GM12891 (cell line): Measurements from ENCODE around the gene FAM131B.
A peak's percentile ranks its signal among the peaks of the same experiment; 100 is the strongest.
"Not testable (repeated sequence)": the region's sequence is repeated elsewhere in the genome, so short reads cannot be mapped to it uniquely, and the experiment has no call there.

Experiments
- DNase-seq: peaks from one replicate; pipeline ENCODE4 v3.0.0; 2011; ENCODE audit warnings: low spot score; ENCODE audit not compliant: insufficient read length
- FAIRE-seq: peaks from 2 replicates; lab custom pipeline; 2011; peaks lifted over from hg19 to GRCh38; lab: Jason Lieb, UNC
- PAX5 ChIP-seq: IDR thresholded peaks from 2 replicates; pipeline ENCODE4 v1.6.1; 2011; ENCODE audit warnings: low read length, moderate library complexity, mild to moderate bottlenecking; ENCODE audit not compliant: insufficient read depth, severe bottlenecking
- POLR2A ChIP-seq: IDR thresholded peaks from 2 replicates; pipeline ENCODE4 v1.6.1; 2011; ENCODE audit warnings: low read depth, low read length, control low read depth
- POLR2AphosphoS5 ChIP-seq: IDR thresholded peaks from 2 replicates; pipeline ENCODE4 v1.6.1; 2011; ENCODE audit warnings: low read depth, low read length, control low read depth
- POU2F2 ChIP-seq: IDR thresholded peaks from 2 replicates; pipeline ENCODE4 v1.6.1; 2011; ENCODE audit warnings: low read depth, mild to moderate bottlenecking, control low read depth, low read length, moderate library complexity
- SPI1 ChIP-seq: IDR thresholded peaks from 2 replicates; pipeline ENCODE4 v1.6.1; 2011; ENCODE audit warnings: low read depth, low read length, control low read depth
- TAF1 ChIP-seq: IDR thresholded peaks from 2 replicates; pipeline ENCODE4 v1.6.1; 2011; ENCODE audit warnings: low read depth, low read length, control low read depth

The FAM131B gene

GRCh38 chr7:143393267-143394041, 30.9 kb upstream of the FAM131B start:
- no peak for FAIRE-seq
- DNase-seq = no peak
- TF ChIP-seq TAF1 = no peak
- no peak for TF ChIP-seq POLR2A
- TF ChIP-seq PAX5 = no peak
- TF ChIP-seq POU2F2 = no peak
- TF ChIP-seq SPI1 = no peak
- no peak for TF ChIP-seq POLR2AphosphoS5

GRCh38 chr7:143392875-143393266, 30.4 kb upstream of the FAM131B start:
- FAIRE-seq = no peak
- no peak for DNase-seq
- TF ChIP-seq PAX5 = no peak
- TF ChIP-seq POLR2AphosphoS5 = no peak
- TF ChIP-seq POU2F2 = no peak
- no peak for TF ChIP-seq SPI1
- no peak for TF ChIP-seq TAF1
- TF ChIP-seq POLR2A = no peak

- FAIRE-seq, DNase-seq: not testable (repeated sequence)
These were observed 29.9 kb upstream of the FAM131B start for GRCh38 chr7:143392427-143392826.

GRCh38 chr7:143391462-143392404, 29.2 kb upstream of the FAM131B start:
- FAIRE-seq (no peak), DNase-seq (no peak)
- TF ChIP-seq SPI1 (no peak), TAF1 (no peak), POLR2AphosphoS5 (peak; percentile 28; the same call in 1 of the 2 replicates), POLR2A (no peak)

GRCh38 chr7:143390773-143391317, 28.3 kb upstream of the FAM131B start:
- DNase-seq (no peak), FAIRE-seq (no peak)
- no peak for TF ChIP-seq SPI1
- no peak for TF ChIP-seq POU2F2
- TF ChIP-seq PAX5 = no peak
- no peak for TF ChIP-seq TAF1
- no peak for TF ChIP-seq POLR2A
- no peak for TF ChIP-seq POLR2AphosphoS5

- FAIRE-seq (no peak), DNase-seq (no peak)
- no peak for TF ChIP-seq SPI1
- TF ChIP-seq TAF1 = no peak
- no peak for TF ChIP-seq POLR2A
- no peak for TF ChIP-seq POLR2AphosphoS5
- TF ChIP-seq POU2F2 = no peak
- no peak for TF ChIP-seq PAX5
These were observed 27.7 kb upstream of the FAM131B start for GRCh38 chr7:143390104-143390772.

- TF ChIP-seq TAF1 (no peak), POU2F2 (no peak), PAX5 (no peak)
- FAIRE-seq (no peak), DNase-seq (no peak)
These were observed 27.0 kb upstream of the FAM131B start for GRCh38 chr7:143389316-143390103.

GRCh38 chr7:143388491-143389101, 26.1 kb upstream of the FAM131B start:
- DNase-seq (no peak), FAIRE-seq (no peak)
- TF ChIP-seq POU2F2 = no peak
- no peak for TF ChIP-seq SPI1
- no peak for TF ChIP-seq POLR2A

GRCh38 chr7:143388051-143388450, 25.5 kb upstream of the FAM131B start:
- TF ChIP-seq TAF1 (no peak), POU2F2 (no peak), POLR2A (no peak), POLR2AphosphoS5 (no peak), PAX5 (no peak), SPI1 (no peak)
- no peak for DNase-seq
- FAIRE-seq = no peak
